KG1 (cell line): ENCODE data around the gene IRAK3.
A peak's percentile ranks its signal among the peaks of the same experiment; 100 is the strongest.
"Not testable (repeated sequence)": the region's sequence is repeated elsewhere in the genome, so short reads cannot be mapped to it uniquely, and the experiment has no call there.

Experiments used
- DNase-seq: peaks from one replicate; lab custom pipeline; 2025; lab: John Stamatoyannopoulos, UW

Gene IRAK3

DNA sequence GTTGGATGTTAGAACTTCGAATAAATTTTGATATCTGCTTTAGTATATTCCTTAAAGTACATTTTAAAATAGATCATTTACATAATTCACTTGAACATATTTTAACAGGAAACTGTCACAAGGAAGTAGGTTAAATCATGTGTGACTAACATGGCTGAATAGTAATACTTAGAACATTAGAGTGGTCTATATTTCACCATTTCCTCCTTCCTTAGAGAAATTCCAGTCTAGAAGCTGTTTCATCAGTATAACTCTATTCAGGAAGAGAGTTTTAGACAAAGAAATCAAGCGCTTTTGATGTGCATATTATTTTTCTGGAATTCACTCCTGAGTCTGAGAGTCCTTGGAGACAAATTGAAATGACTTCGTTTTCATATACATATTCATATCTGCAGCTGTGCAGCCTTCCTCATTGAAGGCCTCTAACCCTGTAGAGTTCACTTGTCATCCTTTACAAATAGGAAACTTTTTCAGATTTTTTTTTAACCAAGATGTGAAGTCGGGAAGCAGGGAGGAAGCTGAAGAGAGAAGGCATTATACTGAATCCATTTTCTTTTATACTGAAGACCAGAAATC lies 28.4 kb downstream of the IRAK3 start:
- no peak for DNase-seq

DNA sequence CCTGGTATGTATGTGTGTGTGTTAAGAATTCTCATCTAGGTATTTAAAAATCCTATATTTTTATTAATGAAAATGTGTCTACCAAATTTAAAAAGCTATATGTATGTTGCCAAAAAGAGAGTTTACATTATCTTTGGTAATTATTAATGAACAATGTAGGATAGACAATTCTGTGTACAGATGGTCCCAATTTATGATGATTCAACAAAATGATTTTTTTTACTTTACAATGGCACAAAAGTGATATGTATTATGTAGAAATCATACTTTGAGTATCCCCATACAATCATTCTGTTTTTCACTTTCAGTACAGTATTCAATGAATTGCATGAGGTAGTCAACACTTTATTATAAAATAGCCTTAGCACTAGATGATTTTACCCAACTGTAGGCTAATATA lies 39.4 kb downstream of the IRAK3 start:
- DNase-seq, result no peak

DNA sequence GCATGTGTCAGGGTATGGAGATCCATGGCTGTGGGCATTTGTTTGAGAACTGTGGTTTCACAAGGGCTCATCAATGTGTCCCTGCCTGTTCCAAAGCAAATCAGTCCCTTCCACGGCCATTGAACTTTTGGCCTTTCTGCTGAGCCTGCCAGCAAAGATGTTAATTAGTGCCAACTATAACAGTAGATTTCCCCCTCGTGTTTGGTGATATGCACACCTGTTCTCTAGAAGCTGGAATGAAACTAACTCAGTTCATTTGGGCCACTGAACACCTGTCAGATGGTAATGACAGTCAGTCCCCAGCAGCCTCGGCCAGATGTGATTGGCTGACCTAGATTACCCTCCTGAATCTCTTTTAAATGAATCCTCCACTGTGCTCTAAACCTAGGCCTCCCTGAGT lies 43.2 kb downstream of the IRAK3 start:
- no peak for DNase-seq

DNA sequence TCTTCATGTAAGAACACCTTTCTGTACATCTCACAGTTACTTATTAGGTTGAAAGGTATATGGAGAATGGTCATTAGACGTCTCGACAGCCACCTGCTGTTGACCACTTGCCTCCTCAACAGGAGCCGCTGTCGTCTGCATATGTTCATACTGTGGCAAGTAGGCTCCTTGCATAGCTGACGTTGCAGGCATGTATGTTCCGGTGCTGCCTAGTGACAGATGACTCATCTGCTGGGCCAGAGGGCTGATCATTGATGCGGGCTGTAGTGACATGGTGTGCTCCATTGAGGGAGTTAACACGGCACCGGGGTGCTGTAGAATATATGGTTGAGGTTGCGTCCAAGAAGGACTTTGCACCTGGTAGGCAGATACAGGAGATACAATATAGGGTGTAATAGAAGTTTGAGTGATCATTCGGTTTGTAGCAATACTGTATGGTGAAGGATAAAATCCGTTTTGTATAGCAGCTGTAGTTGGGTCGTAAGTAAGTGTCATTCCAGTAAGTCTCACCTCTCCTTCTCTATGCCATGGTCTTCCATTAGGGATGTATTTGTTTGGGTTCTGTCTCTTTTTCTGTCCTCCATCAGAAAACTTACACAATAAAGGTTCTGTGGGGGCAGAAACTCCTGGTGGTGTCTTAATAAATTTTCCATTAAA lies 45.2 kb downstream of the IRAK3 start:
- not testable (repeated sequence) for DNase-seq

DNA sequence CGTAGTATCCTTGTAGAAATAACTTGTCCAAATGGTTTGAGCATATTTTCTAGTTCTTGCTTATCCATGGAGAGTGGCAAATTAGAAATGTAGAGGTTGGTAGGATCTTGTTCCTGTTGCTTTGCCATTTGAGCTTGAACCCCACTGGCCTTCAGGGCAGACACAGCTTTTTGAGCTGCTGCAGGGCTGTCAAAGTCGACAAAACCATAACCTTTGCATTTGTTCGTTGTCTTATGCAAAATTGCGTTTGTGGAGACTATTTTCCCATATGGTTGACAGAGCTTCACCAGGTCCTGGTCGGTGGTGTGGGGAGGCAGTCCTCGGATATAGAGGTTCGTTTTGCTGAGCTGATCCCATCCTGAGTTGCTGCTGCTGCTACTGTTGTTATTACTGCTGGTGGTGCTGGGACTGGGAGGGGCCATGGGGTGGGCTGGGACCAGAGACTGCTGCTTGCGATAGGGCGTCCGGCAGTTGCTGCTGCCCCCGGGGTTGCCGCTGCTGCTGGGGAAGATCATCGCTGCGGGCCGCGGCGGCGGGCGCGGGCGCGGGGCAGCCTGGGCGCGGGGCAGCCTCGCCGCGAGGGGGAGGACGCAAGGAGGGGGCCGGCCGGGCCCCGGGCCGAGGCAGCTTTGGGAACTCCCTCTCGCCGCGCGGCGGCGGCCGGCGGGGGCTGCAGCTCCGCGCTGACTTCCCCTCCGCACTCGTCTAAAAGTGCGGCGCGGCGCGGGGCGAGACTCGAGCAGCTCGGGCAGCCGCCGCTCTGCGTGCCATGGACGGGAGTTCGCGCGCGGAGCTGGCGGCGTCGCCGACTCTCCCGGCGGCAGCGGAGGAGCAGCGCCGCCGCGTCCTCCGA lies 46.0 kb downstream of the IRAK3 start:
- DNase-seq, result peak; percentile 31

DNA sequence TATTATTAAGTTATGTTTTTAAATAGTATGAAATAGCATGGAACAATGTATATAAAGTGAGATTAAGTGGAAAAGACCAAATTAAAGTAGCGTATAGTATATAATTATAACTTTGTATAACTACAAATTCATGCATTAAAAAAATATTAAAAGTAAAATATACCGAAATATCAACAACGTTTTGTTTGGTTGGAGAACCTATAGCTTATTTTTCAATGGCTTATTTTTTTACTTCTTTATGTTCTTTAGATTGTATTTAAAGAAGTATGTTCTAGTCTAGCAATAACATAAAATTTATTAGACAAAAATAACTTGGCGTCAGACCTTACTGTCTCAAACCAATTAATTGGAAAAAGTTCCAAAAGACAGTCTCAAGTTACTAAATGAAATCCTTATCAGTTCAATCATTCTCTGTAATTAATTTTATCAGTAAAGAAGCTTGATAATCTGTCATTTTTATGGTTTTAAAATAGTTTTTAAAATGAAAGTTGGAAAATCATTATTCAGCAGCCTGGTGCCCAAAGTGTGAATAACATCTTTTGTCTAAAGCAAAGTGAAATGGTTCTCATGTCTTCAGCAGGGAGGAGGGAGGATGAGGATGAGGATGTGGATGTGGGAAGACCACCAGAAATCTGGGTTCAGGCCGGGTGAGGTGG lies 46.7 kb downstream of the IRAK3 start:
- no peak for DNase-seq

DNA sequence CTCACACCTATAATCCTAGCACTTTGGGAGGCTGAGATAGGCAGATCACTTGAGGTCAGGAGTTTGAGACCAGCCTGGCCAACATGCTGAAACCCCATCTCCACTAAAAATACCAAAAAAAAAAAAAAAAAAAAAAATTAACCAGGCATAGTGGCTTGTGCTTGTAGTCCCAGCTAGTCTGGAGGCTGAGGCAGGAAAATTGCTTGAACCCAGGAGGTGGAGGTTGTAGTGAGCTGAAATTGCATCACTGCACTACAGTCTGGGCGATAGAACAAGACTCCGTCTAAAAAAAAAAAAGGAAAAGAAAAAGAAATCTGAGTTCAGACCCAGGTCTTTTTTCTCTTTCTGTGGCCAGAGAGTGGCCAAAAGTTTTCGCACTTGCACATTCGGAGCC lies 47.3 kb downstream of the IRAK3 start:
- not testable (repeated sequence) for DNase-seq

DNA sequence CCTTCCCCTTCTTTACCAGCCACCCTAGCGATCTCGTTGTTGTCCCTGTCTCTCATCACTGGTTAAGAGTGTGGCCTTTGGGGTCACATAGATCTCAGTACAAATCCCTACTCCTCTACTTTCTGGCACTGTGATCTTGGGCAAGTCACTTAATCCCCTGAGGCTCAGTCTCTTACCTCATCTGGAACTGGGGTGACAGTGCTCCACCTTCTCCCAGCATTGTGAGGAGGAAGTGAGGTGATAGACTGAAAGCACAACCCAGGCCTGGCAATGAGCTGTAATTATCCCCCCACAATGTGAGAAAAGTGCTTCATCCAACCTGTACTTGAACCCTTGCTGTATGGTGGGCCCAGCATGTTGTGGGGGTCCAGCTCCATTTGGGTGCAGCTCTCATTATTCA lies 48.0 kb downstream of the IRAK3 start:
- no peak for DNase-seq

DNA sequence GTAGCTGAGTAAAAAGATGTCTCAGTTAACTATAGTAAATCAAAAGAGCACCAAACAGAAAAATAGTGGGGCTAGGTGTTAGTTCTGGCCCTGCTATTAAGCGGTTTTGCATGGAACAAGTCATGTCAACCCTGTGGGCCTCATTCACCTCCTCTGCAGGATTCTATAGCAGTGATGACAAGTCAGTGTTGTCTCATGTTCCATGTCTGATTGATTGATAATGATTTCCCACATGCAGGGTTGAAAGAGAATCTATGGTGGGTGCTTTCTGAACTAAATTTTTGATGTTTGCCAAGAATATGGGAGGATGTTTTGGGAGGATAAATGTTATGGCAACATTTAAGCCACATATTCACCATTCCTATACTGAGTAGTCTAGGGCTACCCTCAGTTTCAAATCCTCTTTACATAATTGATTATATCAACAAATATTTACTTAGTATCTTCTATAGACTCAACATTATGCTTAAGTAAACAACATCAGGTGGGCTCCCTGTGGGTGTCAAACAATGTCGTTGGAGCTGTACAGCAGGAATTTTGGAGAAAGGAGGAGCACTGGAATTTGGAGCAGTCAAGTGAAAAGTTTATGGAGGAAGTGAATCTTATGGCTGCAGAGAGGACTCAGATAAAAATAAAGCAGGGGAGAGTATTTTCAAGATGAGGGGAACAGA lies 48.6 kb downstream of the IRAK3 start:
- no peak for DNase-seq

DNA sequence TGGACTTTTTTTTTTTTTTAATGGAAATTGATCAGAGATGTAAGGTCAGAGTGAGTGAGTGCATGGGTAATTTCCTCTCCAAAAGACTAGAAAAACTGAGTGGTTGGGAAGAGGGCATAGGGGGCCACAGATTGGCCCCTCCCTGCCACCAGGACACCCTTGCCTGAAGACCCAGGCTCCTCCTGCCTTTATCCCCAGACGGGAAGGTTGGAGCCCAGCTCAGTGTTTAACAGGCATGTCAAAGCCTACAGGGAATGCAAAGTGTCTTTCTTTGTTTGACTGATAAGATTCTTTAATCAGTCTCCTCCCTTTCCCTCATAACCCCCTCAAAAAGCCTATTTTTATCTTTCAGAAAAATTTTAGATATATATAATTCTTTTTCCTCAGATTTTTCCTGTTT lies 50.3 kb downstream of the IRAK3 start:
- no peak for DNase-seq

DNA sequence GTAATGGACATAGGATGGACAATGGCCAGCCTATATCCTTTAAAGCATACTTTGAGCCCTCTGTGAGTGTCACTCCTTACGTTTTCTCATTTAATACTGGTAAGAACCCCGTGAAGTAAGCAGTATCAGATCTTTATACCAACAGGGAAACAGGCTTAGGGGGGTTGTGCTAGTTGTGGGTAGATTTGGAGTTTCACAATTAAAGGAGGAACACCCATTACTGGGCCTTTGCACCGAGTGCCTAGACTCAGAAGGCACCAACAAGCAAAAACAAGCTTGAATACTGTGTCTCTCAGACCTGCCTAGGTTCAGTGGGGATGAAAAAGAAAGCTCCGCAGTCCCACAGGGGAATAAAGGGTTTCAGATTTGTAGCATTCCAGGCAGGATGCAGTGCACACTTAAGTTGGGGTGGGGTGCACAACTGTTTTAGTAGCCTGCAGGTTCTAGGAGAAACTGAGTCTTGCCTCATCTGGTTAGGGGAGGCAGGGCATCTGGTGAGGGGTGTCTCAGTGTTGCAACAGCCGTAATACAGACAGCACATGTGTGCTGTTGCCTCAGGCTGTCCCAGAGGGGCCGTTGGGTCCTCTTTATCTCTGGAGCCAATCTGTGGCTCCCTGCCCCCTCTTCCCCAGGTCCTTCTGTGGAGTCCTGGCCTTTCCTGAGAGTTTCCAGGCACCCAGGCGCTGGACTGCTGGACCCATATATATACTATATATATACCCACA lies 51.2 kb downstream of the IRAK3 start:
- DNase-seq, result no peak

DNA sequence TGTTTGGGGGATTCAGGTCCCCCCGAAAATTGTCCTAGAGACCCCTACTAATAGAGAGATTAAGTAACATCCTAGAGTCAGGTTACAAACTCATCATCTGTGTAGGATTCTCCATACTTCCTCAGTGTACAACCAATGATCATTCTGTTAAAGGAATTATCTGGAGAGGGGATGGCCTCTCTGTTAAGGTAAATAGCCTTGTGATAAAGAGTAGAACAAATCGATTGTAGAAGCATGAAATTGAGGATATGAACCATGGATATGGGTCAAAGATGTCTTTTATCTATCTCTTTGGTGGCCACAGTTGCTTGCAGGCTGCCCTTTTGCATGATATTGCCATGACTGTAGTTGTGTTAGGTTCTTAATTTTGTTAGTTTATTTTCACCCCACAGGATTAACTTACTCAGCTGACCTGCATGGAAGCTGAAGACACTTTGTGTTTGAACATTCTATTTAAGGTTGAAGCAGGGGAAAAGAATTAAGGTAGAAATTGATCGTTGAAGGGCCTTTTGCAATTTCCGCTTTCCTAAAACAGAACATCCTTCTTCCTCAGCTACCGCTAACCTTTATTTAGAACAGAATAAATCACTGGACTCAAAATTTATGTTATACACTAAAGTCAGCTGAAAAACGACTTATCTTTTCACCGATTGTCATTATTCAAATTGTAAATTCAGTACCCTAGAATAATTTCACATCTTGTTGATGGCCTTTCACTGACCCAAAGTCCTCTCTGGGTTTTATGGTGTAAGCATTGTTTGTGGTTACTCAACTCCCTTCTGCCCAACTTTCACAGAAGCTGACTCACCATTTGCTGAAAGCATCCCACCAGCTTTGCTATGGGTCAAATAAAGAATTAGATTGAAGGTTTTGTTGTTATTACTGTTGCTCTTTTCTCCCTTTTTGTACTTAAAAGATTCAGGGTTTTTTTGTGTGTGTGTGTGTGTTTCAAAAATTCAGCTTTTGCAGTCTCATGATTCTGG lies 52.3 kb downstream of the IRAK3 start:
- no peak for DNase-seq

DNA sequence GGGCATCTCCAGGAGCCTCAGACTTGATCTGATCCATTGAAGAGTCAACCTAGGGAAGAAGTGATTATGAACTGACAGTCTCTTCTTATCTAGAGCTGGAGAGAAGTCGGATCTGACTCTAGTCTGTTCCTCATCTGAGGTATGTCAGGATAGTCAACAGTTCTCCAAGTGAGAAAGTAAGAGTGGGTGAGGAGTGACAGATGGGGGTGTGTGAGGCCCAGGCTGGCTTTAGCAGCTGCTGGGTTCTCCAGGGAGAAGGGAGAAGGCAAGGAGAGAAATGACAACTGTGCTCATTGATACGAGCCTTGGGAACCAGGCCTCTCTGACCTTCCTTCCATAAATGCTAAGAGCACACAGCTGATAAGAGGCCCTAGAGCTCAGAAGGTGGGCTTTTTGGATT lies 53.3 kb downstream of the IRAK3 start:
- no peak for DNase-seq

DNA sequence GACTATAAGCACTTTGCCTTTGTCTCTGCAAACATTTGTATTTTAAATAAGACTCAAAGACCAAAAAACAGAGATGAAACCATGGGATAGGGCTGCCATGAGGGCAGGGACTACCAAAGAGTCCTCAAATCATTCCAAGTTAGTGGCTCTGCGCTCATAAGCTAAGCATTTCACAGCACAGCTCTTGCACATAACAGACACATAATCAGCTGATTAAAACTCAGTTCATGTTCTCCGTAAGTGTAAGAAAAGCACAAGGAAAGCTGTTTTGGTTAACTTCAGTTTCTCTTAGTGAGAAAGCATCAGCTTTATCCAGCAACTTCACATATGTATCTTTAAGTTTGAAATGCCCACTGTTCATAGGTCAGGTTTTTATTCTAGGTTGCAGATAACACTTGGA lies 54.9 kb downstream of the IRAK3 start:
- DNase-seq, result no peak

DNA sequence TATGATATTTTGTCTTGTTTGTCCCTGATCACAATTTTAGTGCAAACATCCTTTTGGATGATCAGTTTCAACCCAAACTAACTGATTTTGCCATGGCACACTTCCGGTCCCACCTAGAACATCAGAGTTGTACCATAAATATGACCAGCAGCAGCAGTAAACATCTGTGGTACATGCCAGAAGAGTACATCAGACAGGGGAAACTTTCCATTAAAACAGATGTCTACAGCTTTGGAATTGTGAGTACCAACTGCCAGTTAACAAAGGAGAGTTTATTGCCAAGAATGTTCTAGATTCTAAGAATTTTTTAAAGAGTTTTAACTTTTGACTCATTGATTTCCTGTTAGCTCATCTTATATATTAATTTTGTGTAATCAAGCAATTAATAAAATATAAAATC lies 55.4 kb downstream of the IRAK3 start:
- DNase-seq, result no peak

DNA sequence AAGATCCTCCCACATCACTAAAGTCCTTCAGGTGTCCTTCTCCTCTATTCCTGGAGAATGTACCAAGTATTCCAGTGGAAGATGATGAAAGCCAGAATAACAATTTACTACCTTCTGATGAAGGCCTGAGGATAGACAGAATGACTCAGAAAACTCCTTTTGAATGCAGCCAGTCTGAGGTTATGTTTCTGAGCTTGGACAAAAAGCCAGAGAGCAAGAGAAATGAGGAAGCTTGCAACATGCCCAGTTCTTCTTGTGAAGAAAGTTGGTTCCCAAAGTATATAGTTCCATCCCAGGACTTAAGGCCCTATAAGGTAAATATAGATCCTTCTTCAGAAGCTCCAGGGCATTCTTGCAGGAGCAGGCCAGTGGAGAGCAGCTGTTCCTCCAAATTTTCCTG lies 58.7 kb downstream of the IRAK3 start:
- no peak for DNase-seq

DNA sequence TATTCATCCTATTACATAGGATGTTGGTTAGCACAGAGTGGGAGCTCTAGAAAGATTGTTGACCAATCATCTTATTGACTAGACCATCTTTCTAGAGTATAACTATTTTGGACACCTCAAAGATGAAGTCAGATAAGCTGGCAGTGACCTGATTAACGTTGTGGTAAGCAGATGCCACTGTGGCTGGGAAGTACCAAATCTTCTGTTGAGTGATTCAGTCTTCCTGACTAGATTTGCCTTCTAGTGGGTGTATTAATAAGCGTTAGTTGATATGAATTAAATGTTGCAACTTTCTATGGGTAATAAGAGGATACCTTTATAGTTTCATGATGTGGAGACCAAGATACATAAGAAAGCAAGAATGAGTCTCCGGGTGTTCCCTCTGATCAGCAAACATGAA lies 62.0 kb downstream of the IRAK3 start:
- no peak for DNase-seq

DNA sequence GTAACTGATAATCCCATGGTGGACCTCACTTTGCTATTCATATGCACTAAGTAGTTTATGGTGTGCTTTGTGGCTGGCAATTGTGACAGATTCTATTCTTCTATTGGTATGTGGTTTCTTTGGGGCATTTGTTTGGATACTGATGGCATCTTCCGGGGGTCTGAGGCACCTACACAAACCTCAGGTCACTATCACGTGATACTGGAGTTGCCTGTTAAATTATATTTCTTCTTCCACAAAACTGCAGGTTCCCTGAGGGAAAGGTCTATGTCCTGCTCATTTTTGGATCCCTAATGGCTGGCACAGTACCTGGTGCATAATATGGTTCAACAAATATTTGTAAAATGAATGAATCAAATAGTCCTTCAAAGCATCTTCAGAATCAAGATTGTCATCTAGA lies 63.8 kb downstream of the IRAK3 start:
- no peak for DNase-seq

DNA sequence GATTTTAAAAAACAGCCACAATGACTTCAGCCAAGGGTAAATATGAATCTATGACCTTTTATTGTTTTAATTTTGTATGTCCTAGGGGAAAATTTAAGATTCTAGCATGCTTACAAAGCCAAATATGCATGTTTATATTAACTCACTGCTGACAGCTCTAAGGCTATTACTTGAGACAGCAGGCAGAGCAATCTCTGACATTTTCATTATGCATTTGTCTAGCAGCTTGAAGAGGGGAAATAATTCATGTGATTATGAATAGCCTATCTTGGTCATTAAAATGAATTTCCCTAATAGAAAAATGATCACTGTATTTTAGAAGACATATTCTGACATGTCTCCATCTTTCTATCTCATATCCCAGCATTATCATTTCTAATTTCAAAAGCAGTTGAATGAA lies 66.7 kb downstream of the IRAK3 start:
- no peak for DNase-seq

DNA sequence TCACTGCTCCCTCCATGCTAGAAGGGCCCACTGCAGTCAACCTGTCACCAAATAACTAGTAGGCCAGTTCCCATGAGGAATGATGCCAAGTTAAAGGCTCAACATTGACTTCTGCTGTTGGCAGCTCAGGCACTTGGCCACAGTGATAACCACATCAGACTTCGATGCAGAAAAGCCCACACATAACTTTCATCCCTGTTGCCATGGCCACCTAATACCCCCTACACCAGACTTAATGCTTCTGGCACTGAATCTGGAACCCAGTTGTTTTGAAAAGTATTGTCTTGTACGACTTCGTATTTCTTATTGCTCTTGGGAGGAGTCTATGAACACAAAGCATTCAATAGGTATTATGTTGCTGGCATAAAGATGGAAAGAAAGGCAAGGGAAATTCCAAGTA lies 69.0 kb downstream of the IRAK3 start:
- DNase-seq, result no peak
